ENCODE measurements around the gene PDIA4.

DNA sequence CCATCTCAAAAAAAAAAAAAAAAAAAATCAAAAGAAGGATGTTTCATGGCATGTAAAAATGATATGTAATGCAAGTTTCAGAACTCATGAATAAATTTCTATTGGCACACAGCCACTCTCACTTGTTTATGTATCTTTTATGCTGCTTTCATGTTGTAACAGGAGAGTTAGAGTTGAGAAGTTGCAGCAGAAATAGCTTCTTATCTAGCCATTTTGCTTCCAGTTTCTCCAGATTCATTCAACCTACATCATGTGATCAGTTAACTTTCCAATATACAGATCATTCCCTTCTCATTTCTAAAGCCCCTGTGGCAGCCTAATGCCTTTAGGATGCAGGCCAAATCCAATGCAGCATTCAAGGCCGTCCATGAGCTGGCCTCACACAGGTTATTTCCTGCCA is 31.9 kb upstream of the PDIA4 start:
- TF ChIP-seq, protein P1, sequence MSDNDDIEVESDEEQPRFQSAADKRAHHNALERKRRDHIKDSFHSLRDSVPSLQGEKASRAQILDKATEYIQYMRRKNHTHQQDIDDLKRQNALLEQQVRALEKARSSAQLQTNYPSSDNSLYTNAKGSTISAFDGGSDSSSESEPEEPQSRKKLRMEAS (CRISPR knock-in tag; IDR thresholded peaks at IDR 0.05): no peak
- TF ChIP-seq, protein P2, sequence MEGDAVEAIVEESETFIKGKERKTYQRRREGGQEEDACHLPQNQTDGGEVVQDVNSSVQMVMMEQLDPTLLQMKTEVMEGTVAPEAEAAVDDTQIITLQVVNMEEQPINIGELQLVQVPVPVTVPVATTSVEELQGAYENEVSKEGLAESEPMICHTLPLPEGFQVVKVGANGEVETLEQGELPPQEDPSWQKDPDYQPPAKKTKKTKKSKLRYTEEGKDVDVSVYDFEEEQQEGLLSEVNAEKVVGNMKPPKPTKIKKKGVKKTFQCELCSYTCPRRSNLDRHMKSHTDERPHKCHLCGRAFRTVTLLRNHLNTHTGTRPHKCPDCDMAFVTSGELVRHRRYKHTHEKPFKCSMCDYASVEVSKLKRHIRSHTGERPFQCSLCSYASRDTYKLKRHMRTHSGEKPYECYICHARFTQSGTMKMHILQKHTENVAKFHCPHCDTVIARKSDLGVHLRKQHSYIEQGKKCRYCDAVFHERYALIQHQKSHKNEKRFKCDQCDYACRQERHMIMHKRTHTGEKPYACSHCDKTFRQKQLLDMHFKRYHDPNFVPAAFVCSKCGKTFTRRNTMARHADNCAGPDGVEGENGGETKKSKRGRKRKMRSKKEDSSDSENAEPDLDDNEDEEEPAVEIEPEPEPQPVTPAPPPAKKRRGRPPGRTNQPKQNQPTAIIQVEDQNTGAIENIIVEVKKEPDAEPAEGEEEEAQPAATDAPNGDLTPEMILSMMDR (IDR thresholded peaks at IDR 0.05): no peak
- TF ChIP-seq FOXK1 (CRISPR knock-in tag; IDR thresholded peaks at IDR 0.05) (no peak), JAZF1 (CRISPR knock-in tag; IDR thresholded peaks at IDR 0.05) (no peak), TCF7 (CRISPR knock-in tag; IDR thresholded peaks at IDR 0.05; ENCODE audit: low read depth) (no peak), CREM (CRISPR knock-in tag; IDR thresholded peaks at IDR 0.05) (no peak)
- TF ChIP-seq, protein P3, sequence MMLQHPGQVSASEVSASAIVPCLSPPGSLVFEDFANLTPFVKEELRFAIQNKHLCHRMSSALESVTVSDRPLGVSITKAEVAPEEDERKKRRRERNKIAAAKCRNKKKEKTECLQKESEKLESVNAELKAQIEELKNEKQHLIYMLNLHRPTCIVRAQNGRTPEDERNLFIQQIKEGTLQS (CRISPR knock-in tag; conservative IDR thresholded peaks at IDR 0.05): no peak
- TF ChIP-seq, protein P4, sequence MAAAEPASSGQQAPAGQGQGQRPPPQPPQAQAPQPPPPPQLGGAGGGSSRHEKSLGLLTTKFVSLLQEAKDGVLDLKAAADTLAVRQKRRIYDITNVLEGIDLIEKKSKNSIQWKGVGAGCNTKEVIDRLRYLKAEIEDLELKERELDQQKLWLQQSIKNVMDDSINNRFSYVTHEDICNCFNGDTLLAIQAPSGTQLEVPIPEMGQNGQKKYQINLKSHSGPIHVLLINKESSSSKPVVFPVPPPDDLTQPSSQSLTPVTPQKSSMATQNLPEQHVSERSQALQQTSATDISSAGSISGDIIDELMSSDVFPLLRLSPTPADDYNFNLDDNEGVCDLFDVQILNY (CRISPR knock-in tag; IDR thresholded peaks at IDR 0.05): no peak
- TF ChIP-seq, protein P5, sequence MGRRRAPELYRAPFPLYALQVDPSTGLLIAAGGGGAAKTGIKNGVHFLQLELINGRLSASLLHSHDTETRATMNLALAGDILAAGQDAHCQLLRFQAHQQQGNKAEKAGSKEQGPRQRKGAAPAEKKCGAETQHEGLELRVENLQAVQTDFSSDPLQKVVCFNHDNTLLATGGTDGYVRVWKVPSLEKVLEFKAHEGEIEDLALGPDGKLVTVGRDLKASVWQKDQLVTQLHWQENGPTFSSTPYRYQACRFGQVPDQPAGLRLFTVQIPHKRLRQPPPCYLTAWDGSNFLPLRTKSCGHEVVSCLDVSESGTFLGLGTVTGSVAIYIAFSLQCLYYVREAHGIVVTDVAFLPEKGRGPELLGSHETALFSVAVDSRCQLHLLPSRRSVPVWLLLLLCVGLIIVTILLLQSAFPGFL (CRISPR knock-in tag; IDR thresholded peaks at IDR 0.05; ENCODE audit: borderline replicate concordance): no peak
